ENCODE results near the gene PTPRN2. TPM values are rescaled to one million over a fixed set of nuclear protein-coding genes. Genes with fewer than 3 reads are reported as not detected.

The PTPRN2 gene
- total RNA-seq, 5 donors from 2014 or later (not counting 1 experiment from before 2014, with no cell fraction given), result 0.60 to 1.7 (median 0.82) TPM

DNA sequence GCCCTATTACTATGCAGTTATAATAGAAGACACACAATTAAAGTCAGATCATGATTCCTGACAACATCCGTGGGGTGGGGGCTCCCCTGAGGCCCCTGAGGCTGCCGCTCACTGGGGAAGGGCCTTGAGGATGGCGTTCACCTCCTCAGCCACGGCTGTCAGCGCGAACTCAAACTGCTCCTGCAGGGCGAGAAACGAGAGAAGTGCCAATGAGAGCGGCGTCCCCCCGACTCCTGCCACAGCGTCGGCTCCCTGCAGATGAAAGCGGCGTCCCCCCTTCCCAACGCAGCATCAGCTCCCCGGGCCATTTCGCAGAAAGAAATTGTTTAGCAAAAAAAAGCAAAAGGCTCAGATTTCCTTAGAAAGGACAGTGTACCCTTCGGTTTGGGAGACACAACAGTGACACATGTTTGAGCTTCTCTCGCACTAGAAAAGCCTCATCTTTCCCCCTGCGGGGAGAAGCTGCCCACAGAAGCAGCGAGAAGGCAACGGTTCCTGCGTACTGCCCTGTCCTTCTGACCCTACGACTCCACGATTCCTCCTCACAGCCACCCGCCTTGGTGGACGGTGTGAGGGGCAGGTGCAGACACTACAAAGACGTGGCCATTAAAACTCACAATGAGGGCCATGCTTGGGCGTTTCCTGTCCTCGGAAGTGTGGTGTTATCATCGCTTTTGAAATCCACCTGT is 1046.9 kb downstream of the PTPRN2 start:
- no peak for ATAC-seq (replicated peaks in 1 of 4)
- Mint-ChIP-seq H3K4me1 (peaks cover 4 to 15% (median 5%) of the 10 kb centered on the region in 3 donors), H3K36me3 (no peaks in the 10 kb centered on the region), H3K4me3 (no peak overlapping the region), H3K27me3 (no peaks in the 10 kb centered on the region), H3K27ac (no peak overlapping the region), H3K9me3 (no peaks in the 10 kb centered on the region)
- ChIA-PET CTCF (no interaction called here), POLR2A (interaction anchor here in 1 of 2 donors (0.6 kb wide), 1 partner anchor 191 kb away, joined by 3 read pairs; no protein-coding TSS in a partner anchor)
- Histone ChIP-seq H3K36me3 (ENCODE audit: control insufficient read depth in 2 of 2, extremely low read depth in 1 of 2, insufficient read depth in 1 of 2, low read length in 1 of 2) (no peaks in the 10 kb centered on the region), H3K27me3 (replicated peaks in 1 of 2; ENCODE audit: control insufficient read depth in 2 of 2, extremely low read depth in 1 of 2, insufficient read depth in 2 of 2, low read length in 1 of 2) (peaks cover 0 to 26% of the 10 kb centered on the region in 2 experiments), H3K4me3 (ENCODE audit: control insufficient read depth in 1 of 2, extremely low read depth in 1 of 2, low read length in 1 of 2) (no peak overlapping the region), H3K9me3 (no peaks in the 10 kb centered on the region), H3K4me1 (ENCODE audit: control insufficient read depth in 1 of 2, extremely low read depth in 1 of 2, insufficient read depth in 2 of 2, low read length in 2 of 2) (no peaks in the 10 kb centered on the region), H3K27ac (ENCODE audit: low read length) (no peak overlapping the region)
- DNase-seq, result no peak
- 90% methylated on average over 32 of the region's 32 CpGs for WGBS (ENCODE audit: insufficient coverage)

DNA sequence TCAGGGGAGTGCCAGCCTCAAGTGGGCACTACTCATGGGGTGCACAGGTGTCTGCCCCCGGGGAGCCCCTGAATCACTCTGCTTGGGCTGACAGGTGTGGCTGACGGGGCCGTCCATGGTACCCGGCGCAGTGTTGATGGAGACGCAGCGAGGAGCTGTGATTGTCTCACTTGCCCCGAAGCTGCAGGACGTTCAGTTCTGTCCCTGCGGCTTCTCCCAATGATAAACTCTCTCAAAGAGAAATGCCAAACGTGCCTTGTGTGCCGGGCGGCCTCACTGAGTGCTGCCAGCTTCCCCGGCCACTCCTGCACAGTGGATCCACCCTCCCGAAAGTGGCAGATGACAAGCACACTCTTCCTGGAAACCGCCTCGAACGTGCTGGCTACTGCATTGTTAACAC is 1047.6 kb downstream of the PTPRN2 start:
- no peak for ATAC-seq (replicated peaks in 1 of 4)
- no peaks in the 10 kb centered on the region for H3K9me3 Mint-ChIP-seq

DNA sequence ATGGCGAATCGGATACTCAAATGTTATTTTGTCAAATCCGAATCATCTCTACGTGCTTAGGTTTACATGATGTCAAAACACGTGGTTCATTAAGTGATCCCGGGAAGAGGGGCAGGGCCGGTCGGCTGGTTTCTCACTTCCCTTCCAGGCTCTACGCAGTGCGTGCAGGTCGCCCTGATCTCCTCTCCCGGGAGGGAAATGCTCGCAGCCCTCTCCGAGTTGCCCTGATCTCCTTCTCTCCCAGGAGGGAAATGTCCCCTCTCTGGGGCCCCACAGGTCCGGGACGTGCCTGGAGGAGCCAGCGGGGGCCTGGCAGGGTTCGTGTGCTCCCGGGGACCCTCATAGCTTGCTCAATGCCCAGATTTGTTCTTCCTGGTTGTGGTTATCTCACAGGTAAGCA is 1048.1 kb downstream of the PTPRN2 start:
- Mint-ChIP-seq H3K27me3 (no peaks in the 10 kb centered on the region), H3K27ac (no peak overlapping the region), H3K9me3 (no peaks in the 10 kb centered on the region), H3K4me1 (peaks cover under 1 to 8% (median 2%) of the 10 kb centered on the region in 3 donors), H3K4me3 (no peak overlapping the region), H3K36me3 (no peaks in the 10 kb centered on the region)
- no peaks in the 10 kb centered on the region for H3K9me3 ChIP-seq
- H3K27me3 ChIP-seq (replicated peaks in 1 of 2; ENCODE audit: control insufficient read depth in 2 of 2, extremely low read depth in 1 of 2, insufficient read depth in 2 of 2, low read length in 1 of 2), result peaks cover 0 to 23% of the 10 kb centered on the region in 2 experiments
- POLR2A ChIA-PET, result no interaction called here
- DNase-seq (no peak), ATAC-seq (replicated peaks in 1 of 4) (no peak)
- H3K36me3 ChIP-seq (ENCODE audit: control insufficient read depth in 2 of 2, extremely low read depth in 1 of 2, insufficient read depth in 1 of 2, low read length in 1 of 2), result no peaks in the 10 kb centered on the region
- no peak overlapping the region for H3K27ac ChIP-seq (ENCODE audit: low read length)
- no peaks in the 10 kb centered on the region for H3K4me1 ChIP-seq (ENCODE audit: control insufficient read depth in 1 of 2, extremely low read depth in 1 of 2, insufficient read depth in 2 of 2, low read length in 2 of 2)
- CTCF ChIA-PET, result no interaction called here
- WGBS (ENCODE audit: insufficient coverage), result 92% methylated on average over 19 of the region's 19 CpGs
- no peak overlapping the region for H3K4me3 ChIP-seq (ENCODE audit: control insufficient read depth in 1 of 2, extremely low read depth in 1 of 2, low read length in 1 of 2)

More for the DNA sequence above, 1047.6 kb downstream of the PTPRN2 start:
- ChIA-PET POLR2A (no interaction called here), CTCF (no interaction called here)
- peaks cover 4 to 13% (median 5%) of the 10 kb centered on the region in 3 donors for H3K4me1 Mint-ChIP-seq
- Histone ChIP-seq H3K4me1 (ENCODE audit: control insufficient read depth in 1 of 2, extremely low read depth in 1 of 2, insufficient read depth in 2 of 2, low read length in 2 of 2) (no peaks in the 10 kb centered on the region), H3K36me3 (ENCODE audit: control insufficient read depth in 2 of 2, extremely low read depth in 1 of 2, insufficient read depth in 1 of 2, low read length in 1 of 2) (no peaks in the 10 kb centered on the region), H3K4me3 (ENCODE audit: control insufficient read depth in 1 of 2, extremely low read depth in 1 of 2, low read length in 1 of 2) (no peak overlapping the region), H3K27ac (ENCODE audit: low read length) (no peak overlapping the region), H3K27me3 (replicated peaks in 1 of 2; ENCODE audit: control insufficient read depth in 2 of 2, extremely low read depth in 1 of 2, insufficient read depth in 2 of 2, low read length in 1 of 2) (peaks cover 0 to 26% of the 10 kb centered on the region in 2 experiments), H3K9me3 (no peaks in the 10 kb centered on the region)
- H3K27me3 Mint-ChIP-seq, result no peaks in the 10 kb centered on the region
- no peaks in the 10 kb centered on the region for H3K36me3 Mint-ChIP-seq
- no peak for DNase-seq
- H3K4me3 Mint-ChIP-seq, result no peak overlapping the region
- WGBS (ENCODE audit: insufficient coverage), result 91% methylated on average over 13 of the region's 18 CpGs
- no peak overlapping the region for H3K27ac Mint-ChIP-seq

DNA sequence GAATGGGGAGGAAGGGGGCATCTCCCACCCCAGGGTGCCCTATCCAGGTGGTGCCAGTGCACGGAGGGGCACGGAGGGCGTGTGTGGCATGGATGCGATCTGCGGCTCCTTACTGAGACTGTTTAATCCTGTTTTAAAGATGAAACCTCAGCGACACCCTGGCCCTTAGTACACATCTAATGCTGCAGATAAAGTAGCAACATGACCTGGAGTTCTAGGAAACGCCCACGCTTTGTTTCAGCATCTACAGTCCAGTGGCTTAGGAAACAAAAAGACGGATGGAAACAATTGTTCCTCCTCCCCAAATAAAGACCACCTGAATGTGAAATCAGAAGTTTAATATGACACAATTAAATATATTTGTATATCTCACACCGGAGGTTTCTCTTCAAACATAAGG is 1048.9 kb downstream of the PTPRN2 start:
- H3K27ac ChIP-seq (ENCODE audit: low read length), result no peak overlapping the region
- Mint-ChIP-seq H3K4me3 (no peak overlapping the region), H3K9me3 (peaks cover 0 to under 1% (median 0%) of the 10 kb centered on the region in 3 donors), H3K4me1 (no peaks in the 10 kb centered on the region), H3K27ac (no peak overlapping the region), H3K36me3 (no peaks in the 10 kb centered on the region), H3K27me3 (no peaks in the 10 kb centered on the region)
- ChIA-PET CTCF (no interaction called here), POLR2A (no interaction called here)
- no peaks in the 10 kb centered on the region for H3K36me3 ChIP-seq (ENCODE audit: control insufficient read depth in 2 of 2, extremely low read depth in 1 of 2, insufficient read depth in 1 of 2, low read length in 1 of 2)
- 89% methylated on average over 3 of the region's 10 CpGs for WGBS (ENCODE audit: insufficient coverage)
- H3K4me3 ChIP-seq (ENCODE audit: control insufficient read depth in 1 of 2, extremely low read depth in 1 of 2, low read length in 1 of 2), result no peak overlapping the region
- DNase-seq (no peak), ATAC-seq (replicated peaks in 1 of 4) (no peak)
- no peaks in the 10 kb centered on the region for H3K9me3 ChIP-seq
- H3K27me3 ChIP-seq (replicated peaks in 1 of 2; ENCODE audit: control insufficient read depth in 2 of 2, extremely low read depth in 1 of 2, insufficient read depth in 2 of 2, low read length in 1 of 2), result peaks cover 0 to 23% of the 10 kb centered on the region in 2 experiments
- no peaks in the 10 kb centered on the region for H3K4me1 ChIP-seq (ENCODE audit: control insufficient read depth in 1 of 2, extremely low read depth in 1 of 2, insufficient read depth in 2 of 2, low read length in 2 of 2)

DNA sequence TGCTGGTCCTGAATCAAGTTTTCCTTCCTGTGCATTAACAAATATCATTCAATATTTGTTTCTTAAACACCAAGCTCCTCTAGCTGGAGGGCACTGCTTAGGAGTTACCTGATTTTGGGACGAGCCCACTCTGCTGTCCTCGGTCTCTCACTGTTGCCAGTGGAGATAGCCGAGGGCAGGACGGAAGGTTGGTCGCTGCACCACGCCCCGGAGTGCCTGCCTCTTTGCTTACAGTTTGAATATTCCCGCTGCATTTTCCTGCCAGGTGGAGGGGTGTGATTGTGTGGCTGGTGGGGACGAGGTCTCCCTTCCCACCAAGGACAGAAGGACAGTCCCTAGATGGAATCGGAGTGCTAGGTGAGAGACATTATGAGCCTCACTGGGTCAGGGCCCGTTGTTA is 1049.3 kb downstream of the PTPRN2 start:
- POLR2A ChIA-PET, result no interaction called here
- WGBS (ENCODE audit: insufficient coverage), result 68% methylated on average over 5 of the region's 11 CpGs
- Mint-ChIP-seq H3K4me3 (no peak overlapping the region), H3K36me3 (peaks cover under 1% of the 10 kb centered on the region), H3K27ac (no peak overlapping the region), H3K9me3 (peaks cover under 1 to 4% (median 1%) of the 10 kb centered on the region in 3 donors), H3K27me3 (no peaks in the 10 kb centered on the region), H3K4me1 (no peaks in the 10 kb centered on the region)
- no peak for ATAC-seq (replicated peaks in 1 of 4)
- Histone ChIP-seq H3K9me3 (no peaks in the 10 kb centered on the region), H3K27ac (ENCODE audit: low read length) (no peak overlapping the region), H3K27me3 (replicated peaks in 1 of 2; ENCODE audit: control insufficient read depth in 2 of 2, extremely low read depth in 1 of 2, insufficient read depth in 2 of 2, low read length in 1 of 2) (peaks cover 0 to 23% of the 10 kb centered on the region in 2 experiments), H3K4me3 (ENCODE audit: control insufficient read depth in 1 of 2, extremely low read depth in 1 of 2, low read length in 1 of 2) (no peak overlapping the region), H3K36me3 (ENCODE audit: control insufficient read depth in 2 of 2, extremely low read depth in 1 of 2, insufficient read depth in 1 of 2, low read length in 1 of 2) (no peaks in the 10 kb centered on the region), H3K4me1 (ENCODE audit: control insufficient read depth in 1 of 2, extremely low read depth in 1 of 2, insufficient read depth in 2 of 2, low read length in 2 of 2) (no peaks in the 10 kb centered on the region)
- CTCF ChIA-PET, result no interaction called here
- no peak for DNase-seq

DNA sequence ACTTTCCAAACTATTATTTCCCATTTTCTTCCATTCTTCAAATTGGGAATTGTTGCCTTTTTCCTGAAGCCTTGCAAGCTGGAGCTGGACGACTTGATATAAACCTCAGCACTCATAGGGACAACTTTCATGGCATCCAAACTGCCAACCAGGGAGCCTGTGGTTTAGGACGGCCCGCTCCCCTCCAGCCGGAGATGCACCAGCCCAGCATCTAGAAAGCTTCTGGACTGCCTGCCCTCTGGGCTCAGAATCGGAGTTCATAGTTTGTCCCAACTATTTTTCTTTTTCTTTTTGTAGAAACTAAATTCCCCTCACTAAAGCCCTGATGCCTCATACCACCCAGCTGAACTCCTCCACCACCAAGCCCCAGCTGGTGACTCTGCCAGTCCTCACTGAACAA is 1050.6 kb downstream of the PTPRN2 start:
- no peaks in the 10 kb centered on the region for H3K4me1 ChIP-seq (ENCODE audit: control insufficient read depth in 1 of 2, extremely low read depth in 1 of 2, insufficient read depth in 2 of 2, low read length in 2 of 2)
- Mint-ChIP-seq H3K27ac (no peak overlapping the region), H3K4me3 (no peak overlapping the region), H3K9me3 (peaks cover 7 to 16% (median 10%) of the 10 kb centered on the region in 3 donors), H3K27me3 (no peaks in the 10 kb centered on the region), H3K36me3 (peaks cover 10% of the 10 kb centered on the region), H3K4me1 (no peaks in the 10 kb centered on the region)
- no peak overlapping the region for H3K4me3 ChIP-seq (ENCODE audit: control insufficient read depth in 1 of 2, extremely low read depth in 1 of 2, low read length in 1 of 2)
- H3K27ac ChIP-seq (ENCODE audit: low read length), result no peak overlapping the region
- ChIA-PET CTCF (no interaction called here), POLR2A (no interaction called here)
- peaks cover 0 to 23% of the 10 kb centered on the region in 2 experiments for H3K27me3 ChIP-seq (replicated peaks in 1 of 2; ENCODE audit: control insufficient read depth in 2 of 2, extremely low read depth in 1 of 2, insufficient read depth in 2 of 2, low read length in 1 of 2)
- H3K9me3 ChIP-seq, result no peaks in the 10 kb centered on the region
- WGBS (ENCODE audit: insufficient coverage), result 94% methylated on average over 4 of the region's 5 CpGs
- H3K36me3 ChIP-seq (ENCODE audit: control insufficient read depth in 2 of 2, extremely low read depth in 1 of 2, insufficient read depth in 1 of 2, low read length in 1 of 2), result no peaks in the 10 kb centered on the region
- DNase-seq, result no peak
- no peak for ATAC-seq (replicated peaks in 1 of 4)
